HG03025 (cell line): ENCODE results near the gene RBM34.
A peak's percentile ranks its signal among the peaks of the same experiment; 100 is the strongest.
"Not testable (repeated sequence)": the region's sequence is repeated elsewhere in the genome, so short reads cannot be mapped to it uniquely, and the experiment has no call there.

Experiments
- ATAC-seq: cut with Tn5 transposase; IDR thresholded peaks from one replicate; pipeline ENCODE4 v1.9.1; 2021; ENCODE audit warnings: mild to moderate bottlenecking, moderate library complexity; ENCODE audit not compliant: unreplicated experiment, low FRiP score

RBM34 gene

GRCh38 chr1:235160957-235161684, at the start of gene RBM34:
TSS of gene RBM34 (minus strand) at chr1:235161250. CDS start at chr1:235161226, 24 bp downstream.
- ATAC-seq: peak; percentile 85

GRCh38 chr1:235207209-235207565, 46.1 kb upstream of the RBM34 start:
- no peak for ATAC-seq

- ATAC-seq: no peak
Measured at GRCh38 chr1:235206533-235207208, 45.6 kb upstream of the RBM34 start.

- ATAC-seq: no peak
Measured at GRCh38 chr1:235205687-235206086, 44.6 kb upstream of the RBM34 start.

- no peak for ATAC-seq
Measured at GRCh38 chr1:235203428-235203827, 42.4 kb upstream of the RBM34 start.

- ATAC-seq: not testable (repeated sequence)
Measured at GRCh38 chr1:235202447-235202846, 41.4 kb upstream of the RBM34 start.

GRCh38 chr1:235199441-235199840, 38.4 kb upstream of the RBM34 start:
- no peak for ATAC-seq

GRCh38 chr1:235190431-235190830, 29.4 kb upstream of the RBM34 start:
- ATAC-seq: no peak

- ATAC-seq: no peak
Measured at GRCh38 chr1:235187316-235187715, 26.3 kb upstream of the RBM34 start.

GRCh38 chr1:235181561-235182245, 20.7 kb upstream of the RBM34 start:
- no peak for ATAC-seq

GRCh38 chr1:235180916-235181460, 19.9 kb upstream of the RBM34 start:
- no peak for ATAC-seq

GRCh38 chr1:235176486-235176885, 15.4 kb upstream of the RBM34 start:
- ATAC-seq: no peak

- ATAC-seq: no peak
Measured at GRCh38 chr1:235169986-235170385, 8.9 kb upstream of the RBM34 start.

- no peak for ATAC-seq
Measured at GRCh38 chr1:235168375-235168774, 7.3 kb upstream of the RBM34 start.

- ATAC-seq: peak; percentile 6
Measured at GRCh38 chr1:235161685-235162327, 756 bp upstream of the RBM34 start.

- no peak for ATAC-seq
Measured at GRCh38 chr1:235160383-235160956, 580 bp downstream of the RBM34 start.

GRCh38 chr1:235159930-235160329, 1.1 kb downstream of the RBM34 start:
- ATAC-seq: not testable (repeated sequence)

GRCh38 chr1:235159284-235159683, 1.8 kb downstream of the RBM34 start:
- ATAC-seq: not testable (repeated sequence)

- ATAC-seq: no peak
Measured at GRCh38 chr1:235158680-235159079, 2.4 kb downstream of the RBM34 start.

GRCh38 chr1:235157150-235157549, 3.9 kb downstream of the RBM34 start:
- no peak for ATAC-seq
